H1 (cell line): ENCODE data around the gene MYO1G. TPM values are rescaled to one million over a fixed set of nuclear protein-coding genes. Genes with fewer than 3 reads are reported as not detected.

ENCODE experiments used
- ATF2 ChIP-seq: IDR thresholded peaks from 2 replicates; pipeline ENCODE4 v1.6.1; 2012; ENCODE audit warnings: low read length, inconsistent platforms
- CEBPB ChIP-seq: IDR thresholded peaks from 2 replicates; pipeline ENCODE4 v1.6.1; 2012; ENCODE audit warnings: low read depth, low read length
- E2F6 ChIP-seq: IDR thresholded peaks from 2 replicates; pipeline ENCODE4 v1.6.1; 2012; ENCODE audit warnings: inconsistent platforms
- MAFK ChIP-seq: IDR thresholded peaks from 2 replicates; pipeline ENCODE4 v1.6.1; 2012; ENCODE audit warnings: low read depth, mild to moderate bottlenecking, improper control_type of control experiment, low read length
- NRF1 ChIP-seq: IDR thresholded peaks from 2 replicates; pipeline ENCODE4 v1.6.1; 2011; ENCODE audit warnings: mild to moderate bottlenecking, low read depth, low read length, improper control_type of control experiment
- RFX5 ChIP-seq: IDR thresholded peaks from 2 replicates; pipeline ENCODE4 v1.6.1; 2011; ENCODE audit warnings: low read depth, low read length, improper control_type of control experiment, borderline replicate concordance
- RNF2 ChIP-seq: fragments of 200-900, 300-1000 bp; sonication (generic); IDR thresholded peaks from 2 replicates; pipeline ENCODE4 v1.7.1; 2016; ENCODE audit warnings: borderline replicate concordance, low read depth, mild to moderate bottlenecking, antibody characterized with exemption, low read length; ENCODE audit not compliant: poor library complexity, severe bottlenecking; ENCODE audit errors: missing control alignments
- TBP ChIP-seq: IDR thresholded peaks from 2 replicates; pipeline ENCODE4 v1.6.1; 2011; ENCODE audit warnings: low read depth, low read length, improper control_type of control experiment
- polyA plus RNA-seq, 7 experiments: library from polyadenylated mRNA; depleted of rRNA in 3 of 7; stranded (reverse) in 5 of 7; unstranded in 2 of 7; fragments of >200 nt in 5 of 7; fragments of 200-250 nt in 2 of 7; gene quantifications; 1 replicate in 5 of 7; 2 replicates in 1 of 7; 4 replicates in 1 of 7; pipeline versions ENCODE4 v1.2.1 to v1.2.3, GENCODE V29; 2011 to 2013; ENCODE audit warnings: missing spikeins in 2 of 7, mixed read lengths in 2 of 7
- total RNA-seq: library from RNA; stranded (reverse); fragmentation: NEBNext Ultra II Directional; extraction: Animal tissue kit (Norgen Biotek cat#: 25700); gene quantifications from 2 replicates; pipeline ENCODE4 v1.2.1, GENCODE V29; 2021

Gene MYO1G
- total and polyA plus RNA-seq, 2 of the 8 experiments (the other 6 are each of a cell fraction or from before 2014, with no cell fraction given): 0.08 to 0.19 TPM

- TF ChIP-seq RFX5 (no peak), TBP (no peak), NRF1 (no peak), RNF2 (no peak), MAFK (no peak), ATF2 (no peak), E2F6 (no peak), CEBPB (no peak)
Observed at GRCh38 chr7:44975331-44976039, 3.3 kb downstream of the MYO1G start (continued).
